IMR-90 (cell line): ENCODE measurements around the gene PRRC1. TPM values are rescaled to one million over a fixed set of nuclear protein-coding genes. Genes with fewer than 3 reads are reported as not detected.
A peak's percentile ranks its signal among the peaks of the same experiment; 100 is the strongest.

ENCODE experiments used
- ATAC-seq: fragments of 200-7000 bp; cut with Tn5 transposase; 2 replicates; pipeline ENCODE4 v1.9.1; 2020; ENCODE audit warnings: low read depth, mild to moderate bottlenecking, moderate library complexity
- BruUV-seq: library from RNA; stranded (reverse); fragments of 400-500 nt; replicated peaks from 2 replicates; lab custom pipeline; 2021; lab: Mats Ljungman, UMichigan
- CTCF ChIA-PET: fragments of 300-600 bp; formaldehyde crosslinking; extraction: SDS; loops from one replicate; lab custom pipeline; 2021; ENCODE audit warnings: antibody characterized with exemption; lab: Yijun Ruan, JAX
- POLR2A ChIA-PET: fragments of 300-600 bp; sonication (Branson Sonifier 250); formaldehyde crosslinking; loops from one replicate; lab custom pipeline; 2022; ENCODE audit warnings: antibody characterized with exemption; ENCODE audit not compliant: unreplicated experiment; lab: Charles Lee
- DNase-seq: peaks from one replicate; pipeline ENCODE4 v3.0.0; 2013
- H2AFZ ChIP-seq: replicated peaks from 2 replicates; pipeline ENCODE3; 2013; ENCODE audit warnings: low read length, mild to moderate bottlenecking; ENCODE audit not compliant: poor library complexity
- H2AK5ac ChIP-seq: 2 replicates; pipeline ENCODE4 v1.6.1; 2013; ENCODE audit warnings: low read depth, low read length, inconsistent platforms
- H2AK9ac ChIP-seq: replicated peaks from 2 replicates; pipeline ENCODE3; 2013; ENCODE audit warnings: mild to moderate bottlenecking, low read depth, low read length, moderate library complexity; ENCODE audit not compliant: poor library complexity
- H2BK120ac ChIP-seq: 2 replicates; pipeline ENCODE4 v1.6.1; 2013; ENCODE audit warnings: low read depth, low read length, inconsistent platforms
- H2BK15ac ChIP-seq: 3 replicates; pipeline ENCODE4 v1.6.1; 2013; ENCODE audit warnings: low read depth, low read length, inconsistent platforms
- H2BK20ac ChIP-seq: 2 replicates; pipeline ENCODE4 v1.6.1; 2013; ENCODE audit warnings: low read depth, mild to moderate bottlenecking, inconsistent platforms, low read length, moderate library complexity
- H2BK5ac ChIP-seq: 2 replicates; pipeline ENCODE4 v1.6.1; 2013; ENCODE audit warnings: mild to moderate bottlenecking, low read depth, low read length, inconsistent platforms; ENCODE audit not compliant: poor library complexity, severe bottlenecking
- H3K14ac ChIP-seq: replicated peaks from 2 replicates; pipeline ENCODE4 v1.6.1; 2013; ENCODE audit warnings: low read depth, low read length, inconsistent platforms
- H3K18ac ChIP-seq: 2 replicates; pipeline ENCODE4 v1.6.1; 2013; ENCODE audit warnings: low read depth, low read length, control low read depth
- H3K23ac ChIP-seq: 2 replicates; pipeline ENCODE4 v1.6.1; 2013; ENCODE audit warnings: low read depth, low read length, inconsistent platforms
- H3K27ac ChIP-seq: 2 replicates; pipeline ENCODE4 v1.5.1; 2013; ENCODE audit warnings: mild to moderate bottlenecking, control low read depth, low read length; ENCODE audit not compliant: insufficient read depth
- H3K27me3 ChIP-seq: 2 replicates; pipeline ENCODE4 v1.6.1; 2013; ENCODE audit warnings: low read length; ENCODE audit not compliant: control insufficient read depth, insufficient read depth
- H3K36me3 ChIP-seq: 2 replicates; pipeline ENCODE4 v1.6.1; 2013; ENCODE audit warnings: low read length, mixed read lengths; ENCODE audit not compliant: control insufficient read depth, insufficient read depth
- H3K4ac ChIP-seq: 2 replicates; pipeline ENCODE4 v1.6.1; 2013; ENCODE audit warnings: low read depth, low read length, inconsistent platforms
- H3K4me1 ChIP-seq: 2 replicates; pipeline ENCODE4 v1.6.1; 2013; ENCODE audit warnings: low read length, mixed read lengths; ENCODE audit not compliant: control insufficient read depth, insufficient read depth
- H3K4me2 ChIP-seq: 2 replicates; pipeline ENCODE4 v1.6.1; 2013; ENCODE audit warnings: low read depth, mild to moderate bottlenecking, control low read depth, low read length, moderate library complexity
- H3K4me3 ChIP-seq: 2 replicates; pipeline ENCODE4 v1.5.1; 2013; ENCODE audit warnings: low read depth, mild to moderate bottlenecking, control low read depth, low read length, moderate library complexity; ENCODE audit not compliant: insufficient read depth
- H3K56ac ChIP-seq: 2 replicates; pipeline ENCODE4 v1.6.1; 2013; ENCODE audit warnings: low read length, inconsistent platforms; ENCODE audit not compliant: insufficient read depth; ENCODE audit errors: extremely low read depth
- H3K79me1 ChIP-seq, 2 experiments: 2 replicates each; pipeline ENCODE4 v1.6.1; 2013; ENCODE audit warnings: low read length in 2 of 2, inconsistent platforms in 1 of 2, low read depth in 1 of 2
- H3K9ac ChIP-seq: 2 replicates; pipeline ENCODE4 v1.6.1; 2013; ENCODE audit warnings: low read depth, low read length, control low read depth
- H3K9me1 ChIP-seq: 2 replicates; pipeline ENCODE4 v1.6.1; 2013; ENCODE audit warnings: low read length, inconsistent platforms; ENCODE audit not compliant: insufficient read depth
- H3K9me3 ChIP-seq: 2 replicates; pipeline ENCODE4 v1.6.1; 2013; ENCODE audit warnings: low read length; ENCODE audit not compliant: control insufficient read depth, insufficient read depth
- H4K20me1 ChIP-seq: 2 replicates; pipeline ENCODE4 v1.6.1; 2013; ENCODE audit warnings: low read length, inconsistent platforms; ENCODE audit not compliant: insufficient read depth
- H4K5ac ChIP-seq: 2 replicates; pipeline ENCODE4 v1.6.1; 2013; ENCODE audit warnings: mild to moderate bottlenecking, low read depth, low read length, control low read depth
- H4K8ac ChIP-seq, 2 experiments: 2 replicates each; pipeline ENCODE4 v1.6.1; 2013; ENCODE audit warnings: low read depth in 2 of 2, low read length in 2 of 2, control low read depth in 1 of 2, inconsistent platforms in 1 of 2
- H4K91ac ChIP-seq: 2 replicates; pipeline ENCODE4 v1.6.1; 2013; ENCODE audit warnings: low read depth, low read length, inconsistent platforms; ENCODE audit not compliant: insufficient read depth
- CEBPB ChIP-seq: IDR thresholded peaks from 2 replicates; pipeline ENCODE4 v1.6.1; 2012; ENCODE audit warnings: low read depth, low read length, improper control_type of control experiment
- CHD1 ChIP-seq: IDR thresholded peaks from 2 replicates; pipeline ENCODE4 v1.6.1; 2012; ENCODE audit warnings: low read depth, low read length, improper control_type of control experiment
- WGBS, 2 experiments: methylation state at CpG; one replicate each; pipeline versions ENCODE4 v1.1.5 to v1.1.7; 2013; ENCODE audit warnings: missing lambda C conversion rate in 2 of 2; ENCODE audit not compliant: insufficient read length in 1 of 2; ENCODE audit errors: extremely low coverage in 2 of 2; 5-methylcytosine and 5-hydroxymethylcytosine counted together
- dilution Hi-C: fragments of 300-500 bp; cut with HindIII; formaldehyde crosslinking; loops from one replicate; pipeline ENCODE4 v1.14.3; 2018; ENCODE audit warnings: low sequenced_read_pairs; ENCODE audit not compliant: unreplicated experiment
- in situ Hi-C: fragments of 300-500 bp; cut with MboI; formaldehyde crosslinking; loops from 3 replicates; pipeline ENCODE4 v1.14.3; 2019; ENCODE audit warnings: low sequenced_read_pairs, inconsistent platforms, mixed read lengths
- intact Hi-C: fragments of 100-400 bp; cut with micrococcal nuclease; formaldehyde crosslinking; loops from 2 replicates; pipeline ENCODE4 v1.10.0; 2022
- polyA plus RNA-seq, 3 experiments: library from polyadenylated mRNA; depleted of rRNA; stranded (reverse); fragments of >200 nt; gene quantifications; 2 replicates each; pipeline ENCODE4 v1.2.3, GENCODE V29; 2012; ENCODE audit warnings: low replicate concordance in 1 of 3
- total RNA-seq: library from RNA; depleted of rRNA; stranded (reverse); fragments of >200 nt; gene quantifications from 2 replicates; pipeline ENCODE4 v1.2.3, GENCODE V29; 2012

The PRRC1 gene
- total and polyA plus RNA-seq, 2 of the 4 experiments (the other 2 are of a cell fraction) = 46.8 to 63.1 TPM

GRCh38 chr5:127472700-127473099, 44.7 kb upstream of the PRRC1 start:
- DNase-seq = no peak
- Histone ChIP-seq H4K20me1 (no peaks in the 10 kb centered on the region), H2AK9ac (no peak overlapping the region), H3K4me2 (no peak overlapping the region), H3K4me3 (no peak overlapping the region), H3K23ac (no peak overlapping the region), H3K27ac (no peak overlapping the region), H3K79me1 (no peaks in the 10 kb centered on the region), H3K4ac (no peak overlapping the region), H4K91ac (no peak overlapping the region), H2BK15ac (no peak overlapping the region), H2AFZ (no peak overlapping the region), H2BK5ac (no peak overlapping the region), H3K18ac (no peak overlapping the region), H3K9me3 (no peaks in the 10 kb centered on the region), H2BK120ac (no peak overlapping the region), H4K8ac (no peak overlapping the region), H3K14ac (no peak overlapping the region), H3K36me3 (no peaks in the 10 kb centered on the region), H3K56ac (no peak overlapping the region), H3K4me1 (no peaks in the 10 kb centered on the region), H3K9me1 (no peaks in the 10 kb centered on the region), H3K27me3 (peaks cover 3% of the 10 kb centered on the region; the same call in 1 of the 2 replicates), H2AK5ac (no peak overlapping the region), H3K9ac (no peak overlapping the region), H4K5ac (no peak overlapping the region), H2BK20ac (no peak overlapping the region)
- CTCF ChIA-PET = interaction anchor here (0.8 to 1.0 kb wide), 2 partner anchors 20 to 58 kb away, joined by 3 read pairs; no protein-coding TSS in a partner anchor
- TF ChIP-seq CHD1 = no peak
- TF ChIP-seq CEBPB = peak; percentile 65
- intact Hi-C loops = no loop called here
- WGBS, 2 experiments = no CpG with 5 or more reads among the region's 3 CpGs
- POLR2A ChIA-PET = no interaction called here
- BruUV-seq = no TSS peak
- dilution Hi-C loops = no loop called here
- in situ Hi-C loops = no loop called here
- no peak for ATAC-seq
